IPS-20b (cell line): ENCODE data around the gene SPATA24.
"Not testable (repeated sequence)": the region's sequence is repeated elsewhere in the genome, so short reads cannot be mapped to it uniquely, and the experiment has no call there.

ENCODE experiments used
- H3K27ac ChIP-seq: one replicate; pipeline ENCODE4 v1.5.1; 2013; ENCODE audit warnings: low read length
- H3K27me3 ChIP-seq: 2 replicates; pipeline ENCODE4 v1.6.1; 2013; ENCODE audit warnings: mild to moderate bottlenecking, low read length, inconsistent platforms; ENCODE audit not compliant: insufficient read depth
- H3K36me3 ChIP-seq: 2 replicates; pipeline ENCODE4 v1.6.1; 2013; ENCODE audit warnings: low read depth, mild to moderate bottlenecking, inconsistent platforms, low read length, moderate library complexity; ENCODE audit not compliant: insufficient read depth
- H3K4me1 ChIP-seq: 2 replicates; pipeline ENCODE4 v1.6.1; 2013; ENCODE audit warnings: mild to moderate bottlenecking, control low read depth, inconsistent platforms, low read length, moderate library complexity; ENCODE audit not compliant: insufficient read depth
- H3K4me3 ChIP-seq: 2 replicates; pipeline ENCODE4 v1.5.1; 2013; ENCODE audit warnings: mild to moderate bottlenecking, low read length, inconsistent platforms
- H3K9ac ChIP-seq: 2 replicates; pipeline ENCODE4 v1.6.1; 2013; ENCODE audit warnings: low read depth, mild to moderate bottlenecking, inconsistent platforms, low read length, moderate library complexity
- H3K9me3 ChIP-seq: 2 replicates; pipeline ENCODE4 v1.6.1; 2013; ENCODE audit warnings: mild to moderate bottlenecking, low read depth, low read length, inconsistent platforms; ENCODE audit not compliant: insufficient read depth

Gene SPATA24, protein sequence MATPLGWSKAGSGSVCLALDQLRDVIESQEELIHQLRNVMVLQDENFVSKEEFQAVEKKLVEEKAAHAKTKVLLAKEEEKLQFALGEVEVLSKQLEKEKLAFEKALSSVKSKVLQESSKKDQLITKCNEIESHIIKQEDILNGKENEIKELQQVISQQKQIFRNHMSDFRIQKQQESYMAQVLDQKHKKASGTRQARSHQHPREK

DNA sequence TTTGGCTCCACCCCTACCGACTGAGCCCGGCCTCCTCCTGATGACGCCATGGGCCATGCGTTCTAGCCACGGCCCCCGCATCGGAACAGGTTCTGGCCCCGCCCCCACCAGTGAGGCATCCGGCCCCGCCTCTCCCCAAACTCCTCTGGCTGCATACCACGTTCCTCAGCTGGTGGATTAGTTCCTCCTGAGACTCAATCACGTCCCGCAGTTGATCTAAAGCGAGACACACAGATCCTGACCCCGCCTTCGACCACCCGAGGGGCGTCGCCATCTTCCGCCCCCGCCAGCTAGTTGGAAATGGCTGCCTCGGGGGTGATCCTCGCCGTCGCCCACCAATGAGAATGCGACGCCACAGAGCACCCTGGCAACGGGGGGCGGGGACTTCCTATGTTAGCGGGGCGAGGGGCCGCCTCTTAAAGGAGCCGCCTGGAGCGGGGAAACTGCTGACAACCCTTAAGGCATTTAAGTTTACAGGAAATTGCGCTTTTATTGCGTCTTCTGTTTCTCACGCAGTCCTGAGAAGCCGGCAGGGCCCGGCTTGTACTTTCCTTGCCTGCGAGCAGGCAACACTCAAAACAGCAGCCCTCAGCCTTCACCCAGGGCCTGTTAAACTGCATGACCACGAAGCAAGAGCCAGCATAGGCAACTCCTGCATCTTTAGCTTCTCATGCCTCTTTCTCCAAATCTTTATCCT, at the start of gene SPATA24:
Gene SPATA24 (minus strand): TSS at position 303 of the 697 bp plus-strand sequence. CDS start 29 bp downstream, at position 274.
- Histone ChIP-seq H3K4me3 (peak within 1 kb of the TSS; percentile 82), H3K27me3 (no peaks in the 10 kb centered on the region), H3K9ac (peak within 1 kb of the TSS; percentile 88; the same call in 1 of the 2 replicates), H3K36me3 (peaks cover 16% of the 10 kb centered on the region), H3K4me1 (peaks cover 14% of the 10 kb centered on the region; the same call in 1 of the 2 replicates), H3K27ac (peak within 1 kb of the TSS; percentile 80), H3K9me3 (no peaks in the 10 kb centered on the region)

DNA sequence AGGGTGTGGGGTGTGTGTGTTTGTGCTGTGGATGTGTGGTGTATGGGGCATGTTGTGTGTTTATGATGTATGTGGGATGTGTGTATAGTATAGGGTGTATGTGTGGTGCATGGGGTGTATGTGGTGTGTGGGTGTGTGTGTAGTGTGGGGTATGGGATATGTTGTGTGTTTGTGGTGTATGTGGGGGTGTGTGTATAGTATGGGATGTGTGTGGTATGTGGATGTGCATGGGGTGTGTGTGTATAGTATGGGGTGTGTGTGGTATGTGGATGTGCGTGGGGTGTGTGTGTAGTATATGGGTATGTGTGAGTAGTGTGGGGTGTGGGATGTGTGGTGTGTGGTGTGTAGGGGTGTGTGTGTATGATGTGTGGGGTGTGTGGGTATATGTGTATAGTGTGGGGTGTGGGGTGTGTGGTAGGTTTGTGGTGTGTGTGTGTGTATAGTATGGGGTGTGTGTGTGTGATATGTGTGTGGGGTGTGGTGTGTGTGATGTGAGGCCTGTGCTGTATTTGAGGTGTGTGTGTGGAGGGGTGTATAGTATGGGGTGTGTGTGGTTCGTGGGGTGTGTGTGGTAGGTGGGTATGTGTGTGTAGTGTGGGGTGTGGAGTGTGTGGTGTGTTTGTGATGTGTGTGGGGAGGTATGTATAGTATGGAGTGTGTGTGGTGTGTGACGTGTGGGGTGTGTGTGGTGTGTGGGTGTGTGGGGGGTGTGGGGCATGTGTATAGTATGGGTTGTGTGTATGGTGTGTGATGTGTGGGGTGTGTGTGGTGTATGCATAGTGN, 48.2 kb upstream of the SPATA24 start:
- no peaks in the 10 kb centered on the region for H3K27me3 ChIP-seq
- no peak overlapping the region for H3K27ac ChIP-seq
- H3K4me1 ChIP-seq, result no peaks in the 10 kb centered on the region
- no peak overlapping the region for H3K9ac ChIP-seq
- no peak overlapping the region for H3K4me3 ChIP-seq
- H3K36me3 ChIP-seq, result no peaks in the 10 kb centered on the region
- no peaks in the 10 kb centered on the region for H3K9me3 ChIP-seq

DNA sequence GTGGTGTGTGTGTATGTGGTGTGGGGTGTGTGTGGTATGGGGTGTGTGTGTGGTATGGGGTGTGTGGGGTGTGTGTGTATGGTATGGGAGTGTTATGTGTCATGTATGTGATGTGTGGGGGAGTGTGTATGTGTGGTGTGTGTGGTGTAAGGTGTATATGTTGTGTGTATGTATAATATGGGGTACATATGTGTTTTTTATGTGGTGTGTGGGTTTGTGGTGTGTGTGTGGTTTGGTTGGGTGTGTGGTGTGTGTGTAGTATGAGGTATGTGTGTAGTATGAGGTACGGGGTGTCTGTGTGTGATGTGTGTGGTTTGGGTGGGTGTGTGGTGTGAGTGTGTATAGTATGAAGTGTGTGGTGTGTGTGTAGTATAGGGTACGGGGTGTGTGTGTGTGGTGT, 47.3 kb upstream of the SPATA24 start:
- no peaks in the 10 kb centered on the region for H3K4me1 ChIP-seq
- H3K4me3 ChIP-seq, result no peak overlapping the region
- no peak overlapping the region for H3K9ac ChIP-seq
- H3K36me3 ChIP-seq, result no peaks in the 10 kb centered on the region
- H3K9me3 ChIP-seq, result no peaks in the 10 kb centered on the region
- no peaks in the 10 kb centered on the region for H3K27me3 ChIP-seq
- no peak overlapping the region for H3K27ac ChIP-seq

DNA sequence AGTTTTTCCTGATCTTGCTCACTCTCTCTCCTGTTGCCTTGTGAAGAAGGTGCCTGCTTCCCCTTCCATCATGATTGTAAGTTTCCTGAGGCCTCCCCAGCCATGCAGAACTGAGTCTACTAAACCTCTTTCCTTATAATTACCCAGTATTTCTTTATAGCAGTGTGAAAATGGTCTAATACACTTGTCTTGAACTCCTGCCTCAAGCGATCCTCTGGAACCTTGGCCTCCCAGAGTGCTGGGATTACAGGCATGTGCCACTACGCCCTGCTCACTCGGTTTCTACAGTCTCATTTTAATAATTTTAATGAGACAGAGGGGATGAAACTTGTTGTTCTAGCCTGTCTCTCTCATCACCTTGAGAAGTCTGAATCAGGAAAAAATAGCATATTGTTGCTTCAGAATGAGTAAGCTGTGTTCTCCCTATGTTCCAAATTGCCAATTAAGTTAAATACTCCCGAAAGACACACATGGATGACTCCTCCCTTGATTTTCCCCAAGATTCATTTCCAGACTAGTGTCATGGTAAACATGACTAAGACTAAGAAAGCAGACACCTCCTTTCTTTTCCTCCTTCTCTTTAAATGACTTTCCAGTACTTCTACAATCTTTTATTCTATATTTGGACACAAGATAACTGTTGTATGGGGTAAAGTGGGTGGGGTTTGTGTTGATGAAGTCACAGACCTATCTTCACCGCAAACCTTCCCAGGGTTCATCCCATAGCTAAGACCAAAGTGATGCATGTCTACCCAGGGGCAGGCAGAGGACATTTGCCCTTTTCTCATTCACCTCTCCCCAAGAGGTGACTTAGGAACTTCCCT, 43.3 kb upstream of the SPATA24 start:
- Histone ChIP-seq H3K36me3 (no peaks in the 10 kb centered on the region), H3K9ac (no peak overlapping the region), H3K27me3 (no peaks in the 10 kb centered on the region), H3K4me1 (no peaks in the 10 kb centered on the region), H3K9me3 (no peaks in the 10 kb centered on the region), H3K4me3 (no peak overlapping the region), H3K27ac (no peak overlapping the region)

DNA sequence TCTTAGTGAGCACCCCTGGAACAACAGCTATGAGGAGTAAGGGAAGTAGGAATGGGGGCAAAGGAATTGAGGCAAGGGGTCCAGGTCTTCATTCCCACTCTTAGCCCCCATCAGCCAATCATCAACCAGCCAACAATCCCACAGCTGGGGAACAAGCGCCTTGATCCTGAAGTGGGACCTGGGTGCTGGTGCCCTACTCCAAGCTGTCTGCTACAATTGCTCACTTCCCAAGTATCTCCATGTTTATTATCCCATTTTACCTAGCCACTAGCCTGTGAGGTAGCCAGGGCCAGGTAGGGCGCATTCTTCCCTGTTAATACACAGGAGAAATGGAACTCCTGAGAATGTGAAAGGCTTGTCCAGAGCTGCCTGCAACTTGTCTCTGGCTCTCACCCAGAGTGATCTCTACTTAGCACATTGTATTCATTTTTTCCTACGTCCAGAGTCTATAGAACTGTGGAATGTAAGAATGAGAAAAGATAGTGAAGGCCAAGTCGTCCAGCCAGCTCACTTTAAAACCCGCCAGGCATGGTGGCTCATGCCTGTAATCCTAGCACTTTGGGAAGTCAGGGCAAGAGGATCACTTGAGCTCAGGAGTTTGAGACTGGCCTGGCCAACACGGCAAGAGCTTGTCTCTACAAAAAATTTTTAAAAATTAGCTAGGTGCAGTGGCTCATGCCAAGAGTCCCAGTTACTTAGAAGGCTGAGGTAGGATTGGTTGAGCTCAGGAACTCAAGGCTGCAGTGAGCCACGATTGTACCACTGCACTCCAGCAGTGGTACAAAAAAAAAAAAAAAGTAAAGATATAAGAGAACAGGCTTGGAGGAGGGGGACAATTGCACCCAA, 41.7 kb upstream of the SPATA24 start:
- H3K36me3 ChIP-seq, result no peaks in the 10 kb centered on the region
- no peak overlapping the region for H3K4me3 ChIP-seq
- H3K9ac ChIP-seq, result no peak overlapping the region
- H3K27ac ChIP-seq, result no peak overlapping the region
- no peaks in the 10 kb centered on the region for H3K4me1 ChIP-seq
- no peaks in the 10 kb centered on the region for H3K9me3 ChIP-seq
- H3K27me3 ChIP-seq, result no peaks in the 10 kb centered on the region

DNA sequence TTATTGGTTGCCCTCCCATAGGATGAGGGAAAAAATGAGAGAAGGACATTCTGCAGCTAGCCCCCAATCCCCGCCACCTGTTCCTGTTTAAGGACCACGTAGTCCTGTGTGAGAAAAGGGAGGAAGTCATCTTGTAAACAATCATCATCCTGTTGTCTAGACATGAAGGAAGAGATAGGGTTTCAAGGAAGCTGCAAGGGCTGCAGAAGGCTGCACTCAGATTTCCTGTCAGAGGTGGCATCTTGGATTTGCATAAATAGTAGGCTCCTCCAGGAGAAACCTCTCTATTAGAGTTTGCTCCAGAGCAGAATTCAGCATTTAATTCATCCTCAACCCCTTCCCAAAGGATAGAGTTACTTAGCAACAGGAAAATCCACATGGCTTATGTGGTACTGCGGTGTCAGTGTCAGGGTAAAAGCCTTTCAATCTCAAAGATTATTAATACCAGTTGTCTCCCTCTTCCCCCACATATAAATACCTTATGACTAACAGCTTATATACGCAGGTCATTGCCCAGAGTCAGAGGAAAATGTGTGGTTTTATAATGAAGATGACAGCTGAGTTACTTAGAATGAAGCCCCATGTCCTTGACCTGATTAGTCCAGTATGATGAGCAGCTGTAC, 40.1 kb upstream of the SPATA24 start:
- Histone ChIP-seq H3K27ac (no peak overlapping the region), H3K4me1 (peaks cover 4% of the 10 kb centered on the region; the same call in 1 of the 2 replicates)

DNA sequence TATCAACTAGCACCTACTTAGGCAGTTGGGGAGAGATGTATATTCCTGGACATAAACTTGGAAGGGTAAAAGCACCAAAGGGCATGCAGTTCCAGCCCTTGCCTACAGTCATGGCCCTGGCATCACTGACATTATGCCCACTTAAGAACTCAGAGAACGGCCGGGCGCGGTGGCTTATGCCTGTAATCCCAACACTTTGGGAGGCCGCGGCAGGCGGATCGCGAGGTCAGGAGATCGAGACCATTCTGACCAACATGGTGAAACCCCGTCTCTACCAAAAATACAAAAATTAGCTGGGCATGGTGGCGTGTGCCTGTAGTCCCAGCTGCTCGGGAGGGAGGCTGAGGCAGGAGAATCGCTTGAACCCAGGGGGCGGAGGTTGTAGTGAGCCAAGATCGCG, 36.5 kb upstream of the SPATA24 start:
- not testable (repeated sequence) for H3K9me3 ChIP-seq, H3K9ac ChIP-seq, H3K4me3 ChIP-seq, H3K27ac ChIP-seq, H3K36me3 ChIP-seq, H3K27me3 ChIP-seq, H3K4me1 ChIP-seq

More for the DNA sequence above, 40.1 kb upstream of the SPATA24 start:
- H3K36me3 ChIP-seq, result no peaks in the 10 kb centered on the region
- no peak overlapping the region for H3K9ac ChIP-seq
- no peak overlapping the region for H3K4me3 ChIP-seq
- H3K27me3 ChIP-seq, result no peaks in the 10 kb centered on the region
- no peaks in the 10 kb centered on the region for H3K9me3 ChIP-seq

DNA sequence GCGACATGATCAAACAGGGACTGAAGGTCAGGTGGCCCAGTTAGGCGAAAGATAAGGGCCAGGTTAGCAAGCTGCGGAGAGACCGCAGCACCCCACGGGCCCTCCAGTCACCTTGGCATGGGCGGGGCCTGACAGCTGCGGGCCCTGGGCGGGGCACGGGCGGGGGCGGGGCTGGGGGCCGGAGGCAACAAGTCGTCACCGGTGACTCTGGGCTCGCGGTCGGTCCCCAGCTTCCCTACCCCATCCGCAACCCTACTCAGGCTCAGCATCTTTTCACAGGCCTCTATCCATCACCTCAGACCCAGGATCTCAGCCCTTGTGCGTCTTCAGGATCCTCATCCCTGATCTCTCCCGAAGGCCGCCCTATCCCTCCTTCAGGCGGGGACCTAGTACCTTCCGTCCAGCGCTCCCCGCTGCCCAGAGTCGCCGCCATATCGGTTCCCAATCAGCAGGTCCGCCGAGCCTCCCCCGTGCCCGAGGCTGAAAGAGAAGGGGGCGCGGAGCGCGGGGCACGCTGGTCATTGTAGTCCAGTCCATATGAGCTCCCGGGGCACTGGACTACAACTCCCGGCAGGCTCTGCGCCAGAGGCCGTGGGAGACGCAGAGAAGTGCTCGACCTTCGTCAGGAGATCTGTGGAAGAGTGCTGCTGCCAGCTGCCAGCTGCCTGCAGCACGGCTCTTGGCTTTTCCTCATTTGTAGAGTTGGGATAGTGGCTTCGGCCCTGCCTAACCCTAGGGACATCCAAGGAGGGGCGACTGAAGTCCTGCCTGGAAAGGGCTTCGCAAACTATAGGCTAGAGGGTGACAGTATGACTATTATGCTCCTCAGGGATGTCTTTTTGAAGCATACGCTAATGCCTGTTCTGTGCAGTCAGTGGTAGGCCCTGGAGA, 35.4 kb upstream of the SPATA24 start, which contains the start of gene DNAJC18:
Gene DNAJC18 (minus strand): TSS at position 513 of the 891 bp plus-strand sequence. CDS start 80 bp downstream, at position 433.
- Histone ChIP-seq H3K27ac (no peak within 1 kb of the TSS), H3K4me3 (peak within 1 kb of the TSS; percentile 94), H3K4me1 (peaks cover 7% of the 10 kb centered on the region; the same call in 1 of the 2 replicates), H3K9ac (peak within 1 kb of the TSS; percentile 96), H3K9me3 (no peaks in the 10 kb centered on the region), H3K27me3 (no peaks in the 10 kb centered on the region), H3K36me3 (peaks cover 6% of the 10 kb centered on the region; the same call in 1 of the 2 replicates)

DNA sequence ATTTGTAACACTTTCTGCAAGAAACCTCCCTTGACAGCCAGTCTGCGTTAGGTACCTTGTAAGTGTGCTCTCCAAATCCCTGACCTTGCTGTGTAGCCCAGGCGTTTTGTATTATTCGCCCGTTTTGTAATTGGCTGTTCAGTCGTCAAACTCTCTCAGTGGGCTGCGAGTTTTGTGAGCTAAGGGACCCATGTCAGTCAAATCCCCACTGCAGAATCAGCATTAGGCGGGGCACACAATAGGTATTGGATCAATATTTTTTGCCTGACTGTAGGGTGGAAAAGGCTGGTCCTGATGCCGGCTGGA, 34.8 kb upstream of the SPATA24 start:
- H3K9ac ChIP-seq, result peak overlapping the region; percentile 46; the same call in 1 of the 2 replicates
- no peaks in the 10 kb centered on the region for H3K27me3 ChIP-seq
- no peak overlapping the region for H3K27ac ChIP-seq
- no peaks in the 10 kb centered on the region for H3K9me3 ChIP-seq
- H3K36me3 ChIP-seq, result peaks cover 6% of the 10 kb centered on the region; the same call in 1 of the 2 replicates
- peak overlapping the region; percentile 94 for H3K4me3 ChIP-seq
- peaks cover 7% of the 10 kb centered on the region; the same call in 1 of the 2 replicates for H3K4me1 ChIP-seq
